Fibroblast of lung (primary cell): ENCODE data around the gene BFSP2.

Source experiments
- EZH2 ChIP-seq: IDR thresholded peaks from 2 replicates; pipeline ENCODE4 v1.5.1; 2012; ENCODE audit warnings: low read length, control low read depth, mild to moderate bottlenecking; ENCODE audit errors: missing control alignments
- TF ChIP-seq, protein P1 (sequence below), 2 donors: IDR thresholded peaks in 1 of 2; conservative IDR thresholded peaks in 1 of 2; 1 replicate in 1 of 2; 2 replicates in 1 of 2; pipeline ENCODE4 v1.5.1; 2011 to 2012; ENCODE audit warnings: low read length in 2 of 2, control low read depth in 1 of 2, inconsistent platforms in 1 of 2, low read depth in 1 of 2, mild to moderate bottlenecking in 1 of 2

DNA sequence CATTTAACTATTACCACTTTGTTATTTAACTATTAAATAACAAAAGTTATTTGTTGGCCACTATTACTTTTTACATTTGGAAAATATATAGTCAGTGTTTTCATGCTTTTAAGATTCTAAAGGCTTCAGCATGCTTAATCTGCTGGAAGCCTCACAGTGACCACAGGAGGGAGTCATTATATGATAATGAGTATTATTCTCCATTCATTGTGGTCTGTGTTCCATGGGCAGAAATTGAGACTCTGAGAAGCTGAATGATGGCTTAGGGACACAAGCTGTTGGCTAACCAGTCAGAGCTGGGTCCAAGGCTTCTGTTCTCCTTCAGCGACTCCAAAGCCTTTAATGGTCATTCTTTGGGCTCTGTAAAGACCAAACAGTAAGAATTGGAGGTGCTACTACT is 64.7 kb downstream of the BFSP2 start:
- TF ChIP-seq, protein P1, sequence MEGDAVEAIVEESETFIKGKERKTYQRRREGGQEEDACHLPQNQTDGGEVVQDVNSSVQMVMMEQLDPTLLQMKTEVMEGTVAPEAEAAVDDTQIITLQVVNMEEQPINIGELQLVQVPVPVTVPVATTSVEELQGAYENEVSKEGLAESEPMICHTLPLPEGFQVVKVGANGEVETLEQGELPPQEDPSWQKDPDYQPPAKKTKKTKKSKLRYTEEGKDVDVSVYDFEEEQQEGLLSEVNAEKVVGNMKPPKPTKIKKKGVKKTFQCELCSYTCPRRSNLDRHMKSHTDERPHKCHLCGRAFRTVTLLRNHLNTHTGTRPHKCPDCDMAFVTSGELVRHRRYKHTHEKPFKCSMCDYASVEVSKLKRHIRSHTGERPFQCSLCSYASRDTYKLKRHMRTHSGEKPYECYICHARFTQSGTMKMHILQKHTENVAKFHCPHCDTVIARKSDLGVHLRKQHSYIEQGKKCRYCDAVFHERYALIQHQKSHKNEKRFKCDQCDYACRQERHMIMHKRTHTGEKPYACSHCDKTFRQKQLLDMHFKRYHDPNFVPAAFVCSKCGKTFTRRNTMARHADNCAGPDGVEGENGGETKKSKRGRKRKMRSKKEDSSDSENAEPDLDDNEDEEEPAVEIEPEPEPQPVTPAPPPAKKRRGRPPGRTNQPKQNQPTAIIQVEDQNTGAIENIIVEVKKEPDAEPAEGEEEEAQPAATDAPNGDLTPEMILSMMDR (conservative IDR thresholded peaks at IDR 0.05 in 1 of 2, IDR thresholded peaks at IDR 0.05 in 1 of 2; ENCODE audit: low read depth in 1 of 2, low read length in 2 of 2), result peak; percentile 52 to 56
- no peak for TF ChIP-seq EZH2
